ENCODE data around the gene PRPSAP2. TPM values are rescaled to one million over a fixed set of nuclear protein-coding genes. Genes with fewer than 3 reads are reported as not detected.
"Not testable (repeated sequence)": the region's sequence is repeated elsewhere in the genome, so short reads cannot be mapped to it uniquely, and the experiment has no call there.

The PRPSAP2 gene
- total RNA-seq, 1 donor from 2014 or later: 28.0 TPM

DNA sequence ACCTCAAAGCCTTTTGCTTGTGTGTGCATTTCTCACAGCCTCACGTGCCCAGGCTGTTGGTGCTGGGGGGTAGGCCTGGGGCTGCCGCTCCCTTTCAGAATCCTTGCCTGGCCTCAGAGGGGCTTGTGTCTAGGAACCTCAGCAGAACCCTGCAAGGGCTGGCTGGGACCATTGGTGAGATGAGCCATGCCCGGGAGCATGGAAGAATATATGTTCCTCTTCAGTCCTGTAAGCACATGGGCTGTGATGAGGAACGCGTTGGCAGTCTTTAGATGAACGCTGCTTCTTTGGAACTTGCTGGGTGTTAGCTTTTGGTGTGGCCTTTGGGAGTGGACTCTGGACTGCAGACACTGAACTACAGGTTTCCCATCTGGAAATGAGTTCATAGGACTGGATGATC is 62.0 kb downstream of the PRPSAP2 start:
- no peak overlapping the region for H3K27ac ChIP-seq
- intact Hi-C loops (cut with DNase I): no loop called here
- H3K36me3 ChIP-seq: peaks cover 0 to 5% of the 10 kb centered on the region in 2 donors

DNA sequence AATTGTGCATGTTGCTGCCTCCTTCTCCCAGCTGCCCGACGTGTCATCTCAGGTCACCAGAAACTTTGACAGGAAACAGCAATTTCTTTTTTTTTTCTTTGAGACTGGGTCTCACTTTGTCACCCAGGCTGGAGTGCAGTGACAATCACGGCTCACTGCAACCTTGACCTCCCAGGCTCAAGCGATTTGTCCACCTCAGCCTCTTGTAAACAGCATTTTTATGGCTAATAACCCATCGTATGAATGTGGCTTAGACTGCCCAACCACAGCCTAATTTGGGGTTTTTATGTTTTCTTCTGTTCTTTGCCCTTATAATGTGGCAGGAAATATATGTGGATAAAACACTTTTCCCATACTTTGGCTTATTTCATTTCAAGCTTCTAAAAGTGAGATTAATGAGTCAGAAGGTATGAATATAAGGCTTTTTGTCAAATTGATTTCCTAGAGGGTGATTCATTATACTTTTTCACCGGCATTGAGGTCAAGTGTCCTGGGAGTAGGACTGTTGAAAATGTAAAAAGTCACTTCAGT is 63.0 kb downstream of the PRPSAP2 start:
- H3K4me1 ChIP-seq: peaks cover 23% of the 10 kb centered on the region
- intact Hi-C loops (cut with DNase I): no loop called here
- no peaks in the 10 kb centered on the region for H3K27me3 ChIP-seq
- no peaks in the 10 kb centered on the region for H3K9me3 ChIP-seq
- H3K36me3 ChIP-seq: peaks cover 0 to 5% of the 10 kb centered on the region in 2 donors
- no peak for DNase-seq (ENCODE audit: extremely low spot score in 2 of 2)
- H3K27ac ChIP-seq: no peak overlapping the region
- H3K4me3 ChIP-seq: no peak overlapping the region
- TF ChIP-seq POLR2A (IDR thresholded peaks at IDR 0.05) (no peak), POLR2AphosphoS5 (IDR thresholded peaks at IDR 0.05; ENCODE audit: insufficient read depth in 1 of 2, low read depth in 1 of 2) (no peak)
- TF ChIP-seq, protein P1, sequence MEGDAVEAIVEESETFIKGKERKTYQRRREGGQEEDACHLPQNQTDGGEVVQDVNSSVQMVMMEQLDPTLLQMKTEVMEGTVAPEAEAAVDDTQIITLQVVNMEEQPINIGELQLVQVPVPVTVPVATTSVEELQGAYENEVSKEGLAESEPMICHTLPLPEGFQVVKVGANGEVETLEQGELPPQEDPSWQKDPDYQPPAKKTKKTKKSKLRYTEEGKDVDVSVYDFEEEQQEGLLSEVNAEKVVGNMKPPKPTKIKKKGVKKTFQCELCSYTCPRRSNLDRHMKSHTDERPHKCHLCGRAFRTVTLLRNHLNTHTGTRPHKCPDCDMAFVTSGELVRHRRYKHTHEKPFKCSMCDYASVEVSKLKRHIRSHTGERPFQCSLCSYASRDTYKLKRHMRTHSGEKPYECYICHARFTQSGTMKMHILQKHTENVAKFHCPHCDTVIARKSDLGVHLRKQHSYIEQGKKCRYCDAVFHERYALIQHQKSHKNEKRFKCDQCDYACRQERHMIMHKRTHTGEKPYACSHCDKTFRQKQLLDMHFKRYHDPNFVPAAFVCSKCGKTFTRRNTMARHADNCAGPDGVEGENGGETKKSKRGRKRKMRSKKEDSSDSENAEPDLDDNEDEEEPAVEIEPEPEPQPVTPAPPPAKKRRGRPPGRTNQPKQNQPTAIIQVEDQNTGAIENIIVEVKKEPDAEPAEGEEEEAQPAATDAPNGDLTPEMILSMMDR (IDR thresholded peaks at IDR 0.05): no peak

More for the DNA sequence above, 62.0 kb downstream of the PRPSAP2 start:
- H3K27me3 ChIP-seq: no peaks in the 10 kb centered on the region
- no peak for TF ChIP-seq POLR2A (IDR thresholded peaks at IDR 0.05)
- TF ChIP-seq, protein P1 (IDR thresholded peaks at IDR 0.05): no peak
- no peak for TF ChIP-seq POLR2AphosphoS5 (IDR thresholded peaks at IDR 0.05; ENCODE audit: insufficient read depth in 1 of 2, low read depth in 1 of 2)
- H3K4me1 ChIP-seq: peaks cover 23% of the 10 kb centered on the region
- DNase-seq (ENCODE audit: extremely low spot score in 2 of 2): no peak
- no peak overlapping the region for H3K4me3 ChIP-seq
- H3K9me3 ChIP-seq: no peaks in the 10 kb centered on the region

DNA sequence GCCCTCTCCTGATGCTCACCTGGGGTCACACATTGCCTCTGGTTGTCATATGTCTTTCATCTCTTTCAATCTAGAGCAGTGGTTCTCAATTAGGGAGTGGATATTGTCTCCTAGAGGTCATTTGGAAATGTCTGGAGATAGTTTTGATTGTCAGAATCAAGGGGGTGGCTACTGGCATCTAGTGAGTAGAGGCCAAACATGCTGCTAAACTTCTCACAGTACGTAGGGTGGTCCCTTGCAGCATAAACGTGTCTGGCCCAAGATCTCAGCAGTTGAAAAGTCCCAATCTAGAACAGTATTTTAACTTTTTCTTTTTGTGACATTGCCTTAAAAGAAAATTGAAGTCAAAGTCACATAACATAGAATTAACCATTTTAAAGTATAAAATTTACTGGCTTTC is 63.6 kb downstream of the PRPSAP2 start:
- intact Hi-C loops (cut with DNase I): no loop called here
- no peak for TF ChIP-seq POLR2AphosphoS5 (IDR thresholded peaks at IDR 0.05; ENCODE audit: insufficient read depth in 1 of 2, low read depth in 1 of 2)
- no peak for TF ChIP-seq POLR2A (IDR thresholded peaks at IDR 0.05)
- TF ChIP-seq, protein P1 (IDR thresholded peaks at IDR 0.05): no peak
- Histone ChIP-seq H3K27ac (no peak overlapping the region), H3K9me3 (no peaks in the 10 kb centered on the region), H3K4me1 (peaks cover 23% of the 10 kb centered on the region), H3K36me3 (peaks cover 0 to 5% of the 10 kb centered on the region in 2 donors), H3K27me3 (no peaks in the 10 kb centered on the region), H3K4me3 (no peak overlapping the region)
- no peak for DNase-seq (ENCODE audit: extremely low spot score in 2 of 2)

DNA sequence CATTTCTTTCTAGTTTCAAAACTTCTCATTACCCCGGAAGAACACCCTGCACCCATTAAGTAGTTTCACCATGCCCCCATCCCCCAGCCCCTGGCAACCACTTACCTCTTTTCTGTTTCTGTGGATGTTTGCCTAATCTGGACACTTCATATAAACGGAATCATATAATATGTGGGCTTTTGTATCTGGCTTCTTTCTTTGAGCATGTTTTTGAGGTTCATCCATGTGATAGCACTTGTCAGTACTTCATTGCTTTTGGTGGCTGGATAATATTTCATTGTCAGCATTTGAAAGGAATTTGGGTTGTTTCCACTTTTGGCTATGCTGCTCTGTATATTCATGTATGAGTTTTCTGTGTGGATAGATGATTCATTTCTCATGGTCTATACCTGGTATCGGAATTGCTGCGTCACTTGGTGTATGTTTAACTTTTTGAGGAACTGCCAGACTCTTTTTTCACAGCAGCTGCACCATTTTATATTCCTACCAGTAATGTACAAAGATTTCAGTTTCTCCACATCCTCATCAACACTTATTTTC is 64.1 kb downstream of the PRPSAP2 start:
- Histone ChIP-seq H3K27me3 (no peaks in the 10 kb centered on the region), H3K27ac (no peak overlapping the region), H3K36me3 (peaks cover 0 to under 1% of the 10 kb centered on the region in 2 donors), H3K4me3 (no peak overlapping the region), H3K4me1 (peaks cover 23% of the 10 kb centered on the region), H3K9me3 (no peaks in the 10 kb centered on the region)
- TF ChIP-seq, protein P1 (IDR thresholded peaks at IDR 0.05): no peak
- TF ChIP-seq POLR2AphosphoS5 (IDR thresholded peaks at IDR 0.05; ENCODE audit: insufficient read depth in 1 of 2, low read depth in 1 of 2) (no peak), POLR2A (IDR thresholded peaks at IDR 0.05) (no peak)
- DNase-seq (ENCODE audit: extremely low spot score in 2 of 2): no peak
- intact Hi-C loops (cut with DNase I): no loop called here

DNA sequence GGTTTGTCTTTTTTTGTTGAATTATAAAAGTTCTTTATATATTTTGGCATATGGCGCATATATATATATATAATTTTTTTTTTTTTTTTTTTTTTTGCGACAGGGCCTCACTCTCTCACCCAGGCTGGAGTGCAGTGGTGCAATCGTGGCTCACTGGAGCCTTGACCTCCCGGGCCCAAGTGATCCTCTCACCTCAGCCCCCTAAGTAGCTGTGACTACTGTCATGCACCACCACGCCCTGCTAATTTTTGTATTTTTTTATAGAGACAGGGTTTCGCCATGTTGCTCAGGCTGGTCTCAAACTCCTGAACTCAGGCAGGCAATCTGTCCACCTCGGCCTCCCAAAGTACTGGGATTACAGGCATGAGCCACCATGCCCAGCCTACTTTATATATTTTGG is 64.7 kb downstream of the PRPSAP2 start:
- intact Hi-C loops (cut with DNase I); H3K9me3 ChIP-seq; H3K4me3 ChIP-seq; H3K27me3 ChIP-seq; DNase-seq (ENCODE audit: extremely low spot score in 2 of 2); H3K27ac ChIP-seq; H3K36me3 ChIP-seq: not testable (repeated sequence)
- peaks cover 23% of the 10 kb centered on the region for H3K4me1 ChIP-seq

All from vagina (tissue), 2 donors.